HG03064 (cell line): ENCODE results near the gene NDC80.
"Not testable (repeated sequence)": the region's sequence is repeated elsewhere in the genome, so short reads cannot be mapped to it uniquely, and the experiment has no call there.

ENCODE experiments used
- ATAC-seq: cut with Tn5 transposase; IDR thresholded peaks from one replicate; pipeline ENCODE4 v1.9.1; 2021; ENCODE audit warnings: low read depth; ENCODE audit not compliant: unreplicated experiment

The NDC80 gene

GRCh38 chr18:2571200-2572170 is at the start of gene NDC80, which contains the start of gene METTL4:
Gene NDC80, plus strand, starts transcription at chr18:2571557. Its CDS starts 1,429 bp downstream, at chr18:2572986.
Gene METTL4, minus strand, starts transcription at chr18:2571505. Its CDS starts 4,289 bp downstream, at chr18:2567216.
- peak; percentile 67 for ATAC-seq

DNA sequence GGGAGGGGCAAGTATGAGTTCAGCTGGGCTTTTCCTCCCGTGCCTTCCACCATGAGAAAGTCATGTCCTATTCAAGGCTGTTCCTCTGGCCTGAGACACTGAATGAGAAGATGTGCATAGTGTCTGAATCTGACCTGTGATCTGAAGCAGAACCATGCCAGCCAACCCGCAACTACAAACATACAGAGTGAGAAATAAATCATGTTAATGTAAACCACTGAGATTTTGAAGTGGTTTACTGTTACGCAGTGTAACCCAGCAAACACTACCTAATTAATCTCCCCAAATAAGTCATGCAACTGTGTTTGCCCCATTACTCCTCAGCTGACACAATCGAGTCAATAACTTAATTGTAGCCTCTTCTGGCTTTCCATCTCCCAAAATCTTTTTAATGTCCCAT is 49.2 kb upstream of the NDC80 start:
- ATAC-seq: no peak

DNA sequence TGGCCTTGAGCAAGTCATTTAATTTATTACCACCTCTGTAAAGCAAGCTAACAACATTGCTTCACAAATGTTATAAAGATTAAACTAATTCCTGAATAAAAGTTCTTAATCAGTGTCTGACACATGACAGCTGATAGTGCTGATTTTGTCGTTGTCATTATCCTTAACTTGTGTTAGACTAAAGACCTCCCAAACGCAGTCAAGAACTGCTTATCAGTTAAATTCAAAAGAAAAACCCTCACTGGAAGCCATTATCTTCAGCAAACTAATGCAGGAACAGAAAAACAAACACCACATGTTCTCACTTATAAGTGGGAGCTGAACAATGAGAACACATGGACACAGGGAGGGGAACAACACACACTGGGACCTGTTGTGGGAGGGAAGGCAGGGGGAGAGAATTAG is 46.6 kb upstream of the NDC80 start:
- not testable (repeated sequence) for ATAC-seq

DNA sequence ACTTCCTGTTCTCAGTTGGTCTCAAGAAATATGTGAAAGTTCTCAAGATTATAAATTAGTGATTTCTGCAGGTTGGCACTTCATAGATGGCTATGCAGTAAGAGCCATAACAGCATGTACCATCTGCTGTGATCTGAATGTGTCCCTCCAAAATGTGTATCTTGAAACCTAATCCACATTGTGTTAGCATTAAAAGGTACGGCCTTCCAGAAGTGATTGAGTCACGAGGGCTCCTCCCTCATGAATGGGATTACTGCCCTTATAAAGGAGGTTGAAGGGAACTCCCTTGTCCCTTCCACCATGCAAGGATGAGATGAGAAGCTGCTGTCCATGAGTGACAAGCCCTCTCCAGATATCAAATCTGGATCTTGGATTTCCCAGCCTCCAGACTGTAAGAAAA is 45.0 kb upstream of the NDC80 start:
- no peak for ATAC-seq

GRCh38 chr18:2529154-2529553 is 42.2 kb upstream of the NDC80 start:
- ATAC-seq: no peak

DNA sequence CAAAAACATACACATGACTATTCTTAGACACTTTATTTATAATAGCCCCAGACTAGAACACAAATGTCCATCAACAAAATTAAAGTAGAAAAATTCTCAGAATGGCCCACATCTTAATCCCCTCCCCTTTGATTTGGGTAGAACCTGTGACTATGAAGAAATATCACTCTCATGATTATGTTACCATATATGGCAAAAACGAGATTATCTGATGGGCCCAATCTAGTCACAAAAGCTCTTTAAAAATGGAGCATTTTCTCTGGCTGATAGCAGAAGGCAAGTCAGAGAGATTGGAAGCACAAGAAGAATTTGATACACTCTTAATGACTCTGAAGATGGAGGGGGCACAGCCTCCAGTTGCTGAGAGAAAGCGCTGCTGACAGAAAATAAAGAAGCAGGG is 39.6 kb upstream of the NDC80 start:
- no peak for ATAC-seq

- no peak for ATAC-seq
Measured at GRCh38 chr18:2532797-2533196, 38.6 kb upstream of the NDC80 start.

GRCh38 chr18:2534906-2535305 is 36.5 kb upstream of the NDC80 start:
- ATAC-seq: peak; percentile 47

DNA sequence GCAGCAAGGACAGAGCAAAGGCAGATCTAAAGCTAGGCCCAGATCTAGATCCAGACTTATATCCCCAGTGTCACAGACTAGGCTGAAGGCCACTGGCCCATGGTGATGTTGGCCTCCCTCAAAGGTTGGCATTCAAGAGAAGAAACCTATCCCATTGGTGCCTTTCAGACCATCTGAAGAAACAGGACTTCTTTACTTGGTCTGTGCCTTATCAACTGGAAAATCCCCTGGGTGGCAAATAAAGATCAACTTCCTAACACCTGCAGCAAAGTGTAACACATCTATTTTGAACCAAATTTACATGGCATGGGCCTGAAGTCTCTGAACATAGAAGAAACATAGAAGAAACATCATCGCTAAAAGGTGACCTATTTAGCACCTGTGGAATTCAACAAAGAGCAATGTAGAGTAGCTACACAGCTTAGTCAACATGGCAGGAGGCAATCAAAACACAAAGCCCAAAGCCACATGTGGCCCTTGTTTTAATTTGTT is 35.9 kb upstream of the NDC80 start:
- no peak for ATAC-seq

GRCh38 chr18:2536063-2536462 is 35.3 kb upstream of the NDC80 start:
- no peak for ATAC-seq

DNA sequence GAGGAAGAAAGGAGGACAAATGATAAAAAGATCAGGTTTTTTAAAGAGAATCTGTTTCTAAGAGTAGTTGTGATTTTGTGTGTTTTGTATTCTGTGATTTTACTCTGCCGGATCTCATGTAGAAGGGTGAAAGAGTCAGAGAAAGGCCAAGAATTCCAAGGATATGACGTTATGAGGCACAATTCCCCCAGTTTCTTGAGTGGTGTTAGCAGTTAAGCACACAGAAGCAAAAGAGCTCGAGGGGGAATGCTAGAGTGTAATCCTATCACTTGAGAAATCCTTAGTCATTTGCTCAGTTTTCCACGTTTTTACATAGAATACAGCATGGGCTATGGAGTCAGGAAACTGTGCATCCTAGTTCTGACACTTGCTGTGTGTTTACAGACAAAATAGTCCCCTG is 34.9 kb upstream of the NDC80 start:
- ATAC-seq: no peak

DNA sequence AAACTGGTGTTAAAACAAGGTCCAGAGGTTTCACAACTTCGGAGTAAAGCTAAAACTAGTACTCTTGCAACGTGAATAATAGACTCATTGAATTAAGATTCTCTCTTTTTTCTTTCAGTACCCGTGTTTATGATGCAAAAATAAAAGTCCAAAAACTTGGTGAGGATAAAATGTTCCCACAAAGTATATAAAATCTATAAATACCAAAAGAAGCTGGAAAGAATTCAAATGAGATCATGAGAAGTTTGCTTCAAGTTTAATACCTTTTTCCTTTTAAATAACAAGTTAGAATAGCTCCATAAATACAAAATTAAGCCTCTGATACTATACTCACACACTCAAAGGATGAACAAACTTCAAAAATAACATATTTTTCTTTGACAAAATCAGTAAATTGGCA is 34.1 kb upstream of the NDC80 start:
- ATAC-seq: no peak

GRCh38 chr18:2538236-2538635 is 33.1 kb upstream of the NDC80 start:
- ATAC-seq: no peak

GRCh38 chr18:2538844-2539243 is 32.5 kb upstream of the NDC80 start:
- no peak for ATAC-seq

- ATAC-seq: no peak
Measured at GRCh38 chr18:2540575-2540974, 30.8 kb upstream of the NDC80 start.

- ATAC-seq: not testable (repeated sequence)
Measured at GRCh38 chr18:2541925-2542563, 29.3 kb upstream of the NDC80 start.

- ATAC-seq: no peak
Measured at GRCh38 chr18:2545155-2545554, 26.2 kb upstream of the NDC80 start.

- ATAC-seq: no peak
Measured at GRCh38 chr18:2547477-2548087, 23.8 kb upstream of the NDC80 start.

- no peak for ATAC-seq
Measured at GRCh38 chr18:2549462-2549861, 21.9 kb upstream of the NDC80 start.

DNA sequence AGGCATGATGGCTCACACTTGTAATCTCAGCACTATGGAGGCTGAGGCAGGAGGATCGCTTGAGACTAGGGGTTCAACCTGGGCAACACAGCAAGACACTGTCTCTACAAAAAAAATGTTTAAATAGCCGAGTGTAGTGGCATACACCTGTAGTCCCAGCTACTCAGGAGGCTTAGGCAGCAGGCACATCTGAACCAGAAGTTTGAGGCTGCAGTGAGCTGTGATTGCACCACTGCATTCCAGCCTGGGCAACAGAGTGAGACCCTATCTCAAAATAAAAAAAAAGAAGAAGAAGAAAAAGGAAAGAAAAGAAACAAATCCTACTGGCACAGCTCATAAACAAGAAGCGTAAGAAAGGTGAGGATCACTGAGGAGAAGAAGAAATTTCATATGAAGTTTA is 19.9 kb upstream of the NDC80 start:
- ATAC-seq: no peak

GRCh38 chr18:2554696-2555095 is 16.7 kb upstream of the NDC80 start:
- no peak for ATAC-seq
